ENCODE data around the gene HELZ.

- TF ChIP-seq CTCF (IDR thresholded peaks at IDR 0.05; ENCODE audit: extremely low read depth in 1 of 2, insufficient read depth in 1 of 2, low read depth in 1 of 2, low read length in 2 of 2) (no peak), POLR2A (IDR thresholded peaks at IDR 0.05; ENCODE audit: low read depth, low read length) (no peak), MYC (IDR thresholded peaks at IDR 0.05; ENCODE audit: low read depth, low read length) (no peak), EZH2 (IDR thresholded peaks at IDR 0.05; ENCODE audit: borderline replicate concordance, low read depth, low read length, severe bottlenecking) (no peak), POLR2AphosphoS5 (IDR thresholded peaks at IDR 0.05; ENCODE audit: insufficient read depth, low read depth, low read length) (no peak)
These were observed 137.8 kb downstream of the HELZ start for GRCh38 chr17:67107171-67107570.
